Nucleus accumbens (tissue), 56 donors: ENCODE results near the gene GNB4.
A peak's percentile ranks its signal among the peaks of the same experiment; 100 is the strongest.

Source experiments
- DNase-seq, 56 donors: peaks; one replicate each; lab custom pipeline; 2025; lab: John Stamatoyannopoulos, UW

The GNB4 gene

GRCh38 chr3:179451265-179452175, at the start of gene GNB4:
TSS of gene GNB4 (minus strand) at chr3:179451470. CDS start at chr3:179426200, 25,270 bp downstream.
- DNase-seq = peak in 51 of 56 donors; percentile 7 to 81 (median 52)

DNA sequence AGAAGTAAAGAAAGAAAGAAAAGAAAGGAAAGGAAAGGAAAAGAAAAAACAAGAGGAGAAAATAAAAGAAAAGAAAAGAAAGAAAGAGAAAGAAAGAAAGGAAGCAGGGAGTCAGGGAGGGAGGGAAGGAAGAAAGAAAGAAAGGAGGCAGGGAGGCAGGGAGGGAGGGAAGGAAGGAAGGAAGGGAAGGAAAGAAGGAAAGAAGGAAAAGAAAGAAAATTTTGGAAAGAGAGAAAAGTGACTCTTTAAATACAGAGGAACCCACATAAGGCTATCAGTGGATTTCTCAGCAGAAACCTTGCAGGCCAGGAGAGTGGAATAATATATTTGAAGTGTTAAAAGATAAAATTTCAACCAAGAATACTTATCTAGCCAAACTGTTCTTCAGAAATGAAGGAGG, 44.2 kb upstream of the GNB4 start:
- no peak for DNase-seq

DNA sequence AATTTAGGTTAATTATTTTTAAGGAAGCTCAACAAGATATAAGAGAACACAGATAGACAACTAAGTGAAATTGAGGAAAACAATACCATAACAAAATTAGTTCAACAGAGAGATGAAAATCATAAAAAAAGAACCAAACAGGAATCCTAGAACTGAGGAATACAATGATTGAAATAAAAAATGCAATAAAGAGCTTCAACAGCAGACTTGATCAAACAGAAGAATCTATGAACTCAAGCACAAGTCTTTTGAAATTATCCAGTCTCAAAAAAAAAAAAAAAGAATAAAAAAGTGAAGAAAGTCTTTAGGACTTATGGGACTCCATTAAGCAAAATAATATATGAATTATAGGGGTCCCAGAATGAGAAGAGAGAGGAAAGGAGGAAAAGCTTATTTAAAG, 42.0 kb upstream of the GNB4 start:
- DNase-seq = no peak

DNA sequence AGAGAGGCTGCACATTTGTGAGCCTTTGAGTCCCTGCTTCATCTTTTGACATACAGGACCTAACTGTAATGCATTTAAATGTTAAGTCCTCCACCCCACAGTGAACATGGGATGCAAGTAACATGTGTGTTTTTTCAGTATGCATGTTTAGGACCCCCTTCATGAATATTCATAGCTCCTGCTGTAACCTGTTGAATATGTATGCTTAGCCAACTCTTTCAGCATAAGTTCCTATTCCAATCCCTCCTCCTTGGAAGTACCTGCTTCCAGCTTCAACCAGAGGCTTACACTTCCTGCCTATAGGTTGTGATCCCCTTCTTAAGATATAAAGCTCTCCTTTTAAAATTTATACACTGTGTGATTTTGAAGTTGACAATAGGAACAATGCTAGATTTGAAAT, 36.9 kb upstream of the GNB4 start:
- no peak for DNase-seq

DNA sequence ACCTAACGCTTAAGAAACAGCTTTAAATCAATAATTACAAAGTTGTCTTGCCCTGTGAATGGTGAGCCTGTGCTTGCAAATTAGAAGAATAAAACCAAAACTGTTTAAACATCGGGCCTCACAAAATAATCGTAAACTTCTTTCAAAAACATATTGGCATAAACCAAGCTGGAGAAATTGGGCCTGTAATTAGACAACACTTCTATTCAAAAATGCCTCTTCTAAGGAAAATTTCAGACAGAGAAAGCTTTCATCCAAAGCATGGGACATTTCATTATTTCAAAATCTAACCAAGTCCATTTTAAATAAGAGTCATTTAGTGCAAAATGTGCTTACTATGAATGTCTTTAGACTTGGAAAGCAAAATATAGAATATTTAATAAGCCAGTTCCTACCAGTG, 35.5 kb upstream of the GNB4 start:
- no peak for DNase-seq

- no peak for DNase-seq
These were observed 31.6 kb upstream of the GNB4 start for GRCh38 chr3:179482857-179483256.

GRCh38 chr3:179476215-179476614, 24.9 kb upstream of the GNB4 start:
- no peak for DNase-seq

DNA sequence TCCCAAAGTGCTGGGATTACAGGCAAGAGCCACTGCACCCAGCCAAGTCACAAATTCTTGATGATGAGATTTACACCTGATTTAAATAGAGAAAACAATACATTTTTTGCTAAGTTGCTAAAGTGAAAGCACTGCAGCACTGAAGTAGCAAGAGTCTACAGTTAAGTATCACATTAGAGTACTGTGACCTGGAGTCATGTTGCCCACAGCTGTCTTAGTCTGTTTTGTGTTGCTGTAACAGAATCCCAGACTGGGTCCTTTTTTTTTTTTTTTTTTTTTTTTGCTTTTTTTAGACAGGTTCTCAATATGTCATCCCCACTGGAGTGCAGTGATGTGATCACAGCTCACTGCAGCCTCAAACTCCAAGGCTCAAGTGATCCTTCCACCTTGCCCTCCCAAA, 23.2 kb upstream of the GNB4 start:
- DNase-seq = no peak

GRCh38 chr3:179473565-179473964, 22.3 kb upstream of the GNB4 start:
- DNase-seq = no peak

GRCh38 chr3:179464323-179465092, 13.2 kb upstream of the GNB4 start:
- DNase-seq = no peak

GRCh38 chr3:179463319-179463718, 12.0 kb upstream of the GNB4 start:
- no peak for DNase-seq

- DNase-seq = no peak
These were observed 9.0 kb upstream of the GNB4 start for GRCh38 chr3:179460260-179460659.

DNA sequence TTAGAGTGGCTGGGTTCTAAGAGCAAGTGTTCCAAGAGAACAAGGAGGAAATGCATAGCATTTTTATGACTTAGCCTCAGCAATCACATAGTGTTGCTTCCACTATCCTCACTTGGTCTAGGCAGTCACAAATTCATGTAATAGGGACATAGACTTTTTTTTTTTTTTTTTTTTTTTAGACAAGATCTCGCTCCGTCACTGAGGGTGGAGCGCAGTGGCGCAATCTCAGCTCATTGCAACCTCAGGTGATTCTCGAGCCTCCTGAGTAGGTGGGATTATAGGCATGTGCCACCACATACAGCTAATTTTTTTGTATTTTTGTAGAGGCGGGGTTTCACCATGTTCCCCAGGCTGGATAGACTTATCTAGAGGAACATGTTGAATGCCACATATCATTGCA, 4.7 kb upstream of the GNB4 start:
- no peak for DNase-seq

GRCh38 chr3:179454887-179455286, 3.6 kb upstream of the GNB4 start:
- DNase-seq = no peak

GRCh38 chr3:179453967-179454366, 2.7 kb upstream of the GNB4 start:
- DNase-seq = no peak

DNA sequence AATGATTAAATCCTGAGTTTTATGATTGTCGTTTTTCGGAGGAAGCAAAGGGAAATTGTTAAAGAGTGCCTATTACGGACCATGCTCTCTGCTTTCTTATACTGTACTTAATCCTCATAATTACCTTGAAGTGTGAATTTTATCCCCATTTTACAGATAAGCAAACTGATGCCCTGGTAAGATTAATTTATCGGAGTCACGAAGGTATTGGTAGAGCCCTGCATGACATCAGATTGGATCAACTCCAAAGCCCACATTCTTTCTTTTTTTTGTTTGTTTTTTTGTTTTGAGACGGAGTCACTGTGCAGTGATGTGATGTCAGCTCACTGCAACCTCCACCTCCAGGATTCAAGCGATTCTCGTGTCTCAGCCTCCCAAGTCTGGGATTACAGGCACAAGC, 1.6 kb upstream of the GNB4 start:
- no peak for DNase-seq

GRCh38 chr3:179452176-179452564, 900 bp upstream of the GNB4 start:
- no peak for DNase-seq

GRCh38 chr3:179450901-179451264, 387 bp downstream of the GNB4 start:
- peak in 24 of 56 donors; percentile 6 to 68 (median 42) for DNase-seq

DNA sequence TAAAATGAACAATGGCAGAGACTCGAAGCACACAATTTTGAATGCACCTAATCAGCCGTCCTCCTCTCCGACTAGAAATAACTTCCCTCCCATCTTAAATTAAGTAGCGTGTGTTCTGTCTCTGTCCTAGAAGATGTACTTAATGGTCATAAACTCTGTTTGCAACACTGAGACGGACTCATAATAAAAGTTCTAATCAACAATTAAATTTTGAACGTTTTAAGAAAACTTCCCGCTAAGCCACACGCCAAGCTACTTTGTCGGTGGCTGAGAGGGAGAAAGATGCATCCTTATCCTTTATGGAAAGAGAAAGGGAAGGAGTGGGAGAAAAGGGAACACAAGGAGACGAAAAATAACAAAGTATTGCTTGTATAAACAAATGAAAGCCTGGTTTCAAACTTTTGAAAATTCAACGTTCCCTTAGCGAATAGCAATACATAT, 989 bp downstream of the GNB4 start:
- no peak for DNase-seq

DNA sequence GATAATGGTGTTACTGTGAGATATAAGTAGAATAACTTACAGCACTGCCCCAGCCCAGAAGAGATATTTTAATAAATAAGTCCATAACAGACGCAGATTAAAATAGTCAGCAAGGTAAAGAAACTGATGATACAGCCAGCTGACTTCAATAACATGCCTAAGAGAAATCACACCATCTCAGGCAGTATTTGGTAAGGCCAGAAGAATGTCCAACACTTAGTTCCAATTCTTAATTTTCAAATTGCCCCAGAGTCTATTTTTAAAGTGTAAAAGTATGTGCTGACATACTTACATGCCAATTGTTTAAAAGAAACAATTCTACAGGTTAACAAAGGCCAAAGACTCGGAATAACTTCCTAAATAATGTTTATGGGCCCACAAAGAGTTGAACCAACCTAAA, 1.6 kb downstream of the GNB4 start:
- DNase-seq = no peak

DNA sequence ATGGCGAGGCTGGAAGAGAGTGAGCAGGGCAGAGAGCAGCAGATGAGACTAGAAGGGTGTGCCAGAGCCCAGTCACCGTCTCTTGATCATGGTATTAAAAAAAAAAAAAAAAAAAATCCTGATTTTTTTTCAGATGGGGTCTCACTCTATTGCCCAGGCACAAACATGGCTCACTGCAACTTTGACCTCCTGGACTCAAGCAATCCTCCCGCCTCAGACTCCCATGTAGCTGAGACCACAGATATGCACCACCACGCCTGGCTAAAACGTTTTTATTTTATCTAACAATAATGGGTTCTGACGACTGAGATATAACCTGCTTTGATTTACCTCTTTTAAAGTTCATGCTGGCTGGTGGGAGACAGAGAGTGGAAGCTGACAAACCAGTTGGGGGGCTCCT, 4.0 kb downstream of the GNB4 start:
- DNase-seq = no peak

GRCh38 chr3:179446501-179446900, 4.8 kb downstream of the GNB4 start:
- no peak for DNase-seq
